NCI-H2029 treated with DMSO at 0.1 percent for 48 hours (cell line): ENCODE results near the gene GPC2.
"Not testable (repeated sequence)": the region's sequence is repeated elsewhere in the genome, so short reads cannot be mapped to it uniquely, and the experiment has no call there.

Experiments used
- DNase-seq: peaks from one replicate; lab custom pipeline; 2025; lab: John Stamatoyannopoulos, UW

GPC2 gene

GRCh38 chr7:100152404-100152803 lies 24.8 kb downstream of the GPC2 start:
- DNase-seq = no peak

- peak; percentile 96 for DNase-seq
These were observed 28.4 kb downstream of the GPC2 start, which contains the start of gene LAMTOR4 for GRCh38 chr7:100148559-100149328. Gene LAMTOR4, plus strand, starts transcription at chr7:100148918. Its CDS starts 55 bp downstream, at chr7:100148973.

GRCh38 chr7:100148225-100148558 lies 29.0 kb downstream of the GPC2 start:
- no peak for DNase-seq

- no peak for DNase-seq
These were observed 29.9 kb downstream of the GPC2 start for GRCh38 chr7:100147278-100147677.

- not testable (repeated sequence) for DNase-seq
These were observed 30.8 kb downstream of the GPC2 start for GRCh38 chr7:100146350-100146749.

- no peak for DNase-seq
These were observed 34.7 kb downstream of the GPC2 start for GRCh38 chr7:100142461-100142860.

GRCh38 chr7:100141555-100141949 lies 35.6 kb downstream of the GPC2 start:
- DNase-seq = no peak

GRCh38 chr7:100137851-100138760 lies 39.1 kb downstream of the GPC2 start:
- no peak for DNase-seq

- DNase-seq = peak; percentile 56
These were observed 44.5 kb downstream of the GPC2 start for GRCh38 chr7:100132697-100133151.

- peak; percentile 68 for DNase-seq
These were observed 45.1 kb downstream of the GPC2 start for GRCh38 chr7:100132126-100132525.

- DNase-seq = peak; percentile 54
These were observed 46.4 kb downstream of the GPC2 start for GRCh38 chr7:100130608-100131453.

- peak; percentile 57 for DNase-seq
These were observed 47.0 kb downstream of the GPC2 start for GRCh38 chr7:100130220-100130607.

- DNase-seq = no peak
These were observed 48.6 kb downstream of the GPC2 start for GRCh38 chr7:100128637-100128963.

GRCh38 chr7:100127866-100128636 lies 49.1 kb downstream of the GPC2 start:
- DNase-seq = no peak

- DNase-seq = peak; percentile 86
These were observed 50.0 kb downstream of the GPC2 start, which contains the start of gene MBLAC1 for GRCh38 chr7:100126931-100127865. Gene MBLAC1, plus strand, starts transcription at chr7:100126967. Its CDS starts 429 bp downstream, at chr7:100127396.

GRCh38 chr7:100126239-100126930 lies 50.8 kb downstream of the GPC2 start:
- no peak for DNase-seq

GRCh38 chr7:100124301-100125230 lies 52.6 kb downstream of the GPC2 start:
- DNase-seq = no peak

- DNase-seq = no peak
These were observed 54.6 kb downstream of the GPC2 start for GRCh38 chr7:100122568-100122967.
